ENCODE results near the gene FZR1. TPM values are rescaled to one million over a fixed set of nuclear protein-coding genes. Genes with fewer than 3 reads are reported as not detected.
A peak's percentile ranks its signal among the peaks of the same experiment; 100 is the strongest.

FZR1 gene
- total and polyA plus RNA-seq, 2 of the 8 experiments (the other 6 are each of a cell fraction or from before 2014, with no cell fraction given) = 21.6 to 35.5 TPM

- Histone ChIP-seq H4K91ac (replicated peaks; ENCODE audit: insufficient read length, low read length) (no peak overlapping the region), H3K9me3 (ENCODE audit: insufficient read depth in 2 of 2, low read depth in 1 of 2, low read length in 1 of 2) (no peaks in the 10 kb centered on the region), H4K5ac (ENCODE audit: insufficient read length, low read depth, low read length) (no peak overlapping the region), H3K4ac (replicated peaks; ENCODE audit: insufficient read length, low read depth, low read length) (no peak overlapping the region), H2BK5ac (ENCODE audit: low read depth, low read length) (no peak overlapping the region; the same call in 1 of the 2 replicates), H2BK20ac (ENCODE audit: low read length) (no peak overlapping the region), H3K36me3 (ENCODE audit: control insufficient read depth in 2 of 4, insufficient read depth in 4 of 4, low read length in 3 of 4) (peaks cover 7 to 36% (median 23%) of the 10 kb centered on the region in 4 experiments; a peak in 7 of 8 replicates), H2AFZ (ENCODE audit: low read length) (no peak overlapping the region), H2BK12ac (ENCODE audit: low read depth, low read length) (no peak overlapping the region), H3K4me2 (ENCODE audit: insufficient read depth in 1 of 2, low read depth in 2 of 2, low read length in 2 of 2) (no peak overlapping the region), H2BK120ac (replicated peaks; ENCODE audit: low read depth, low read length) (no peak overlapping the region), H3K4me3 (ENCODE audit: extremely low read depth in 1 of 4, insufficient read depth in 2 of 4, low read depth in 3 of 4, low read length in 4 of 4) (no peak overlapping the region), H3K18ac (ENCODE audit: extremely low read depth, low read length) (no peak overlapping the region), H3K14ac (ENCODE audit: insufficient read length) (no peak overlapping the region), H3K56ac (replicated peaks; ENCODE audit: insufficient read length, low read depth, low read length) (no peak overlapping the region), H2BK15ac (ENCODE audit: low read length) (no peak overlapping the region), H4K20me1 (replicated peaks in 1 of 2; ENCODE audit: control insufficient read depth in 1 of 2, insufficient read depth in 2 of 2, low read length in 2 of 2) (peaks cover 3 to 11% of the 10 kb centered on the region in 2 experiments), H4K8ac (ENCODE audit: extremely low read depth, insufficient read depth, low read length) (0 out of 2 replicates have a peak overlapping the region, but pooled peaks have one; percentile 51), H3K27me3 (replicated peaks in 1 of 4; ENCODE audit: control insufficient read depth in 3 of 4, extremely low read depth in 1 of 4, insufficient read depth in 3 of 4, low read length in 3 of 4) (no peaks in the 10 kb centered on the region), H3K27ac (ENCODE audit: low read depth, low read length) (no peak overlapping the region), H2AK5ac (ENCODE audit: low read depth, low read length) (no peak overlapping the region), H3K79me1 (ENCODE audit: low read depth, low read length) (0 out of 2 replicates have a peak, but pooled peaks cover 2% of the 10 kb centered on the region), H3K4me1 (replicated peaks in 1 of 4; ENCODE audit: control insufficient read depth in 3 of 4, insufficient read depth in 4 of 4, low read length in 3 of 4) (no peaks in the 10 kb centered on the region; a peak in 1 of 7 replicates), H3K9ac (replicated peaks in 1 of 4; ENCODE audit: extremely low read depth in 1 of 4, low read depth in 3 of 4, low read length in 3 of 4) (no peak overlapping the region), H3K23ac (ENCODE audit: insufficient read length) (no peak overlapping the region), H3K79me2 (ENCODE audit: control insufficient read depth in 1 of 2, insufficient read depth in 2 of 2, low read length in 2 of 2) (no peaks in the 10 kb centered on the region), H3K23me2 (ENCODE audit: low read depth, low read length) (peaks cover 9% of the 10 kb centered on the region; the same call in 1 of the 2 replicates)
- TF ChIP-seq GABPA (IDR thresholded peaks at IDR 0.05; ENCODE audit: borderline replicate concordance, insufficient read depth, low read length) = no peak
- no peak for TF ChIP-seq MAFK (IDR thresholded peaks at IDR 0.05; ENCODE audit: low read depth, low read length)
- TF ChIP-seq TCF12 (IDR thresholded peaks at IDR 0.05; ENCODE audit: low read depth, low read length) = no peak
- FAIRE-seq = no peak
- DNase-seq (ENCODE audit: low read depth in 1 of 2, low spot score in 2 of 2) = no peak
- POLR2A ChIA-PET (ENCODE audit: partially characterized antibody) = interaction anchor here (0.6 to 1.5 kb wide), 5 partner anchors 9 to 35 kb away, joined by 3 to 6 read pairs (median 3); no protein-coding TSS in a partner anchor
- CTCF ChIA-PET (ENCODE audit: partially characterized antibody) = interaction anchor here (0.7 to 6.9 kb wide), 3 partner anchors 9 to 15 kb away, joined by 3 to 54 read pairs (median 7); no protein-coding TSS in a partner anchor
- 94% methylated on average over 11 of the region's 17 CpGs; no CpG with 5 or more reads in 1 of the 2 experiments for WGBS, 2 experiments (ENCODE audit: extremely low coverage in 1 of 2, insufficient coverage in 1 of 2, insufficient read length in 1 of 2, insufficient replicate concordance in 2 of 2, low coverage in 1 of 2, low lambda C conversion rate in 2 of 2, missing lambda C conversion rate in 1 of 2)
These were observed 26.9 kb downstream of the FZR1 start for GRCh38 chr19:3533033-3533432.
